Measurements from ENCODE around the gene CEP112. TPM values are rescaled to one million over a fixed set of nuclear protein-coding genes. Genes with fewer than 3 reads are reported as not detected.

The CEP112 gene
- total and polyA plus RNA-seq, 2 of the 8 experiments (the other 6 are each of a cell fraction or from before 2014, with no cell fraction given) = 0.62 to 3.1 TPM

- no peaks in the 10 kb centered on the region for H3K4me1 ChIP-seq (replicated peaks in 1 of 4; ENCODE audit: control insufficient read depth in 3 of 4, insufficient read depth in 4 of 4, low read length in 3 of 4)
- no peak for TF ChIP-seq SRF (IDR thresholded peaks at IDR 0.05; ENCODE audit: low read depth, low read length)
- no peak for TF ChIP-seq CTBP2 (IDR thresholded peaks at IDR 0.05; ENCODE audit: borderline replicate concordance, insufficient read depth, insufficient read length, low read length)
- no peak for TF ChIP-seq CHD2 (IDR thresholded peaks at IDR 0.05; ENCODE audit: low read length)
- no peak for TF ChIP-seq SIX5 (IDR thresholded peaks at IDR 0.05; ENCODE audit: low read depth, low read length)
- no peak for TF ChIP-seq SP4 (IDR thresholded peaks at IDR 0.05; ENCODE audit: low read length)
- no peak for TF ChIP-seq SIRT6 (IDR thresholded peaks at IDR 0.05; ENCODE audit: low read length)
- TF ChIP-seq EZH2 (IDR thresholded peaks at IDR 0.05; ENCODE audit: low read depth, low read length, severe bottlenecking) = no peak
- TF ChIP-seq TCF12 (IDR thresholded peaks at IDR 0.05; ENCODE audit: low read depth, low read length) = no peak
- TF ChIP-seq ASH2L (IDR thresholded peaks at IDR 0.05; ENCODE audit: low read length) = no peak
- TF ChIP-seq NANOG (IDR thresholded peaks at IDR 0.05; ENCODE audit: insufficient read depth, low read depth, low read length, poor library complexity, severe bottlenecking) = no peak
- no peak for TF ChIP-seq USF2 (IDR thresholded peaks at IDR 0.05; ENCODE audit: low read length)
- no peak for TF ChIP-seq RFX5 (IDR thresholded peaks at IDR 0.05; ENCODE audit: borderline replicate concordance, low read depth, low read length)
Observed at GRCh38 chr17:66228887-66229782, 37.2 kb upstream of the CEP112 start, which contains the start of gene APOH. APOH (minus strand) TSS chr17:66229415; CDS start chr17:66229379, 36 bp downstream.

More at GRCh38 chr17:66228887-66229782, 37.2 kb upstream of the CEP112 start, which contains the start of gene APOH:
- H2BK120ac ChIP-seq (replicated peaks; ENCODE audit: low read depth, low read length) = no peak within 1 kb of the TSS
- no peaks in the 10 kb centered on the region for H3K79me1 ChIP-seq (ENCODE audit: low read depth, low read length)
- H3K4ac ChIP-seq (replicated peaks; ENCODE audit: insufficient read length, low read depth, low read length) = no peak within 1 kb of the TSS
- H2BK12ac ChIP-seq (ENCODE audit: low read depth, low read length) = no peak within 1 kb of the TSS
- H3K4me2 ChIP-seq (ENCODE audit: insufficient read depth in 1 of 2, low read depth in 2 of 2, low read length in 2 of 2) = no peak within 1 kb of the TSS
- no peak within 1 kb of the TSS for H3K9ac ChIP-seq (replicated peaks in 1 of 4; ENCODE audit: extremely low read depth in 1 of 4, low read depth in 3 of 4, low read length in 3 of 4)
- no peak within 1 kb of the TSS for H3K4me3 ChIP-seq (ENCODE audit: extremely low read depth in 1 of 4, insufficient read depth in 2 of 4, low read depth in 3 of 4, low read length in 4 of 4)
- H2BK15ac ChIP-seq (ENCODE audit: low read length) = no peak within 1 kb of the TSS
- no peak within 1 kb of the TSS for H3K23ac ChIP-seq (ENCODE audit: insufficient read length)
- no peak within 1 kb of the TSS for H3K14ac ChIP-seq (ENCODE audit: insufficient read length)
- ChIA-PET POLR2A (ENCODE audit: partially characterized antibody) (no interaction called here), CTCF (ENCODE audit: partially characterized antibody) (interaction anchor here (1.1 kb wide), 1 partner anchor 495 kb away, joined by 3 read pairs; no protein-coding TSS in a partner anchor)
- no peak within 1 kb of the TSS for H2AK5ac ChIP-seq (ENCODE audit: low read depth, low read length)
- H3K56ac ChIP-seq (replicated peaks; ENCODE audit: insufficient read length, low read depth, low read length) = no peak within 1 kb of the TSS
- no peak within 1 kb of the TSS for H3K18ac ChIP-seq (ENCODE audit: extremely low read depth, low read length)
- no peak within 1 kb of the TSS for H2BK5ac ChIP-seq (ENCODE audit: low read depth, low read length)
- no peaks in the 10 kb centered on the region for H4K20me1 ChIP-seq (replicated peaks in 1 of 2; ENCODE audit: control insufficient read depth in 1 of 2, insufficient read depth in 2 of 2, low read length in 2 of 2)
- no peak within 1 kb of the TSS for H4K5ac ChIP-seq (ENCODE audit: insufficient read length, low read depth, low read length)
- H4K91ac ChIP-seq (replicated peaks; ENCODE audit: insufficient read length, low read length) = no peak within 1 kb of the TSS
- H2AFZ ChIP-seq (ENCODE audit: low read length) = no peak within 1 kb of the TSS
- H4K8ac ChIP-seq (ENCODE audit: extremely low read depth, insufficient read depth, low read length) = no peak within 1 kb of the TSS
- no peaks in the 10 kb centered on the region for H3K79me2 ChIP-seq (ENCODE audit: control insufficient read depth in 1 of 2, insufficient read depth in 2 of 2, low read length in 2 of 2)
- no peaks in the 10 kb centered on the region for H3K27me3 ChIP-seq (replicated peaks in 1 of 4; ENCODE audit: control insufficient read depth in 3 of 4, extremely low read depth in 1 of 4, insufficient read depth in 3 of 4, low read length in 3 of 4)
- no peaks in the 10 kb centered on the region for H3K36me3 ChIP-seq (ENCODE audit: control insufficient read depth in 2 of 4, insufficient read depth in 4 of 4, low read length in 3 of 4)
- no peaks in the 10 kb centered on the region for H3K9me3 ChIP-seq (ENCODE audit: insufficient read depth in 2 of 2, low read depth in 1 of 2, low read length in 1 of 2)
- DNase-seq (ENCODE audit: low read depth in 1 of 2, low spot score in 2 of 2) = no peak
- FAIRE-seq = no peak
- 90% methylated on average over 20 of the region's 20 CpGs; no CpG with 5 or more reads in 1 of the 2 experiments for WGBS, 2 experiments (ENCODE audit: extremely low coverage in 1 of 2, insufficient coverage in 1 of 2, insufficient read length in 1 of 2, insufficient replicate concordance in 2 of 2, low coverage in 1 of 2, low lambda C conversion rate in 2 of 2, missing lambda C conversion rate in 1 of 2)
- peaks cover 3% of the 10 kb centered on the region; the same call in 1 of the 2 replicates for H3K23me2 ChIP-seq (ENCODE audit: low read depth, low read length)
- no peak within 1 kb of the TSS for H2BK20ac ChIP-seq (ENCODE audit: low read length)
- H3K27ac ChIP-seq (ENCODE audit: low read depth, low read length) = no peak within 1 kb of the TSS

Data from H1 (cell line).